ENCODE data around the gene FGFR2. TPM values are rescaled to one million over a fixed set of nuclear protein-coding genes. Genes with fewer than 3 reads are reported as not detected.

The FGFR2 gene
- total and polyA plus RNA-seq, 12 donors = 0.09 to 0.81 (median 0.51) TPM

- Histone ChIP-seq H3K4me1 (no peaks in the 10 kb centered on the region), H3K9me3 (no peaks in the 10 kb centered on the region), H3K36me3 (no peaks in the 10 kb centered on the region), H3K4me3 (no peak overlapping the region), H3K27ac (no peak overlapping the region), H3K27me3 (peaks cover 0 to 16% (median 2%) of the 10 kb centered on the region in 7 donors)
- DNase-seq (no peak), ATAC-seq (no peak)
- 77 to 81% methylated on average over 8 of the region's 8 CpGs for WGBS, 2 donors
- intact Hi-C loops (cut with DNase I) = no loop called here
- no peak for TF ChIP-seq CTCF (IDR thresholded peaks at IDR 0.05)
Measured at GRCh38 chr10:121444520-121445165, 153.6 kb downstream of the FGFR2 start.

GRCh38 chr10:121442086-121442935 lies 155.9 kb downstream of the FGFR2 start:
- TF ChIP-seq CTCF (IDR thresholded peaks at IDR 0.05) = no peak
- H3K27ac ChIP-seq = no peak overlapping the region
- peaks cover 0 to 7% (median 1%) of the 10 kb centered on the region in 7 donors for H3K27me3 ChIP-seq
- no peaks in the 10 kb centered on the region for H3K4me1 ChIP-seq
- ATAC-seq = no peak
- no peak overlapping the region for H3K4me3 ChIP-seq
- H3K36me3 ChIP-seq = no peaks in the 10 kb centered on the region
- intact Hi-C loops (cut with DNase I) = no loop called here
- 70 to 71% methylated on average over 5 of the region's 5 CpGs for WGBS, 2 donors
- H3K9me3 ChIP-seq = no peaks in the 10 kb centered on the region
- no peak for DNase-seq

- Histone ChIP-seq H3K27me3 (no peaks in the 10 kb centered on the region), H3K4me1 (no peaks in the 10 kb centered on the region), H3K4me3 (no peak overlapping the region), H3K36me3 (no peaks in the 10 kb centered on the region), H3K27ac (no peak overlapping the region), H3K9me3 (no peaks in the 10 kb centered on the region)
- no peak for TF ChIP-seq CTCF (IDR thresholded peaks at IDR 0.05)
- ATAC-seq (no peak), DNase-seq (no peak)
- WGBS, 2 donors = 98% methylated on average over 2 of the region's 2 CpGs
- intact Hi-C loops (cut with DNase I) = no loop called here
Measured at GRCh38 chr10:121440461-121440860, 157.8 kb downstream of the FGFR2 start.

GRCh38 chr10:121438333-121438732 lies 159.9 kb downstream of the FGFR2 start:
- Histone ChIP-seq H3K4me3 (no peak overlapping the region), H3K36me3 (no peaks in the 10 kb centered on the region), H3K4me1 (no peaks in the 10 kb centered on the region), H3K27ac (no peak overlapping the region), H3K27me3 (peaks cover 0 to 5% (median 0%) of the 10 kb centered on the region in 7 donors), H3K9me3 (no peaks in the 10 kb centered on the region)
- ATAC-seq = no peak
- intact Hi-C loops (cut with DNase I) = no loop called here
- DNase-seq = no peak
- TF ChIP-seq CTCF (IDR thresholded peaks at IDR 0.05) = no peak
- WGBS, 2 donors = 99 to 100% methylated on average over 2 of the region's 2 CpGs

Measured in heart right ventricle (tissue), 16 donors.